ENCODE data around the gene HACD2. TPM values are rescaled to one million over a fixed set of nuclear protein-coding genes. Genes with fewer than 3 reads are reported as not detected.

The HACD2 gene
- polyA plus RNA-seq (2011; rRNA removed) (29.8 and 52.7 TPM in 2 replicates), polyA minus RNA-seq (2011; rRNA and poly(A)+ RNA removed) (29.9 and 31.9 TPM in 2 replicates)

DNA sequence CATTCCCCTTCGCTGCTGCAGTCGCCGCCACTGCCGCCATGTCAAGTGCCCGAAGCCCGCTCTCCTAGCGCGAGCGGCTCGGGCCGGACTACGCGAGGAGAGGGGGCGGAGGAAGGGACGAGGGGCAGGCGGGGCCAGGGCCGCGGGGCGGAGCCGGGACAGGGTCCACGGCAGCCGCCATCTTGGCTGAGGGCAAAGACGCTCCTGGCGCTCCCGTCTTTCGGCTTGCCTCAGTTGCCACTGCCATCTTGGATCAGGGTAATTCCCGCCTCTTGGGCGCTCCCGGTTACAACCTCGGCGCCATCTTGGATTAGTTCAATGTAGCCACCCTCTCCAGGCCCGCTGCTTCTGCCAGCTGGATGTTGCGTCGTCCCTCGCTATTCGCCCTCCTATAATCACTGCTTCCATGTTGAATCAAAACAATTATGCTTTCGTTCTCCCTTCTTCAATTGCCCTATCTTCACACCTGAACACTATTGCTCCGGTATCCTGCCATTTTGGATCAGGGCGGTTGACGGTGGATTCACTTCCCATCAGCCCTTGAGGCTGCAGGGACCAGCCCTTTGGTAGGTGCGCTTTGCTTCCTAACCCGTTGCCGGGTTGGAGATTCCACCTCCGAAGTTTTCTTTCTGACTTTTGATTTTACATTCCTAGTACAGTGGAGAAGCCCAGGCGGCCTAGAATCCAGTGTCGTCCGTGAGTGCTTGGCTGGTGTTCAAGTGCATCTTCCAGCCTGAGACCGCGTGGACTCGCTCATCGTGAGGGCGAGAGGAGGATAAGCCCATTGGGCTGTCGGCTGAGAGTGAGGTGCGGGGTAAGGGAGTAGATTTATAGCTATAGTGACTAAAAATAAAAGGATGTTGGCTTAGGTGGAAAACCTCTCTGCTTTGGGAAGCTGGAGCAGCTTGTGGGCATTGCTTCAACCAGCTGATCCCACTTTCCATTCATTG lies at the start of gene HACD2:
Gene HACD2, minus strand, starts transcription at position 66 of the 950 bp plus-strand sequence. Its CDS starts 26 bp downstream, at position 40.
- TF ChIP-seq, protein P1, sequence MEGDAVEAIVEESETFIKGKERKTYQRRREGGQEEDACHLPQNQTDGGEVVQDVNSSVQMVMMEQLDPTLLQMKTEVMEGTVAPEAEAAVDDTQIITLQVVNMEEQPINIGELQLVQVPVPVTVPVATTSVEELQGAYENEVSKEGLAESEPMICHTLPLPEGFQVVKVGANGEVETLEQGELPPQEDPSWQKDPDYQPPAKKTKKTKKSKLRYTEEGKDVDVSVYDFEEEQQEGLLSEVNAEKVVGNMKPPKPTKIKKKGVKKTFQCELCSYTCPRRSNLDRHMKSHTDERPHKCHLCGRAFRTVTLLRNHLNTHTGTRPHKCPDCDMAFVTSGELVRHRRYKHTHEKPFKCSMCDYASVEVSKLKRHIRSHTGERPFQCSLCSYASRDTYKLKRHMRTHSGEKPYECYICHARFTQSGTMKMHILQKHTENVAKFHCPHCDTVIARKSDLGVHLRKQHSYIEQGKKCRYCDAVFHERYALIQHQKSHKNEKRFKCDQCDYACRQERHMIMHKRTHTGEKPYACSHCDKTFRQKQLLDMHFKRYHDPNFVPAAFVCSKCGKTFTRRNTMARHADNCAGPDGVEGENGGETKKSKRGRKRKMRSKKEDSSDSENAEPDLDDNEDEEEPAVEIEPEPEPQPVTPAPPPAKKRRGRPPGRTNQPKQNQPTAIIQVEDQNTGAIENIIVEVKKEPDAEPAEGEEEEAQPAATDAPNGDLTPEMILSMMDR (IDR thresholded peaks at IDR 0.05; ENCODE audit: insufficient read depth, low read depth, low read length): no peak
- ChIA-PET CTCF (interaction anchor here (1.1 to 1.4 kb wide), 2 partner anchors 11 to 14 kb away, joined by 3 read pairs; no protein-coding TSS in a partner anchor), POLR2A (no interaction called here)
- DNase-seq (ENCODE audit: low read depth): peak; percentile 83
- Histone ChIP-seq H3K36me3 (ENCODE audit: control insufficient read depth, insufficient read depth, low read length) (peaks cover 2% of the 10 kb centered on the region), H3K4me3 (ENCODE audit: low read depth, low read length) (peak within 1 kb of the TSS; percentile 72), H3K27me3 (ENCODE audit: control insufficient read depth, insufficient read depth, low read length) (no peaks in the 10 kb centered on the region)

DNA sequence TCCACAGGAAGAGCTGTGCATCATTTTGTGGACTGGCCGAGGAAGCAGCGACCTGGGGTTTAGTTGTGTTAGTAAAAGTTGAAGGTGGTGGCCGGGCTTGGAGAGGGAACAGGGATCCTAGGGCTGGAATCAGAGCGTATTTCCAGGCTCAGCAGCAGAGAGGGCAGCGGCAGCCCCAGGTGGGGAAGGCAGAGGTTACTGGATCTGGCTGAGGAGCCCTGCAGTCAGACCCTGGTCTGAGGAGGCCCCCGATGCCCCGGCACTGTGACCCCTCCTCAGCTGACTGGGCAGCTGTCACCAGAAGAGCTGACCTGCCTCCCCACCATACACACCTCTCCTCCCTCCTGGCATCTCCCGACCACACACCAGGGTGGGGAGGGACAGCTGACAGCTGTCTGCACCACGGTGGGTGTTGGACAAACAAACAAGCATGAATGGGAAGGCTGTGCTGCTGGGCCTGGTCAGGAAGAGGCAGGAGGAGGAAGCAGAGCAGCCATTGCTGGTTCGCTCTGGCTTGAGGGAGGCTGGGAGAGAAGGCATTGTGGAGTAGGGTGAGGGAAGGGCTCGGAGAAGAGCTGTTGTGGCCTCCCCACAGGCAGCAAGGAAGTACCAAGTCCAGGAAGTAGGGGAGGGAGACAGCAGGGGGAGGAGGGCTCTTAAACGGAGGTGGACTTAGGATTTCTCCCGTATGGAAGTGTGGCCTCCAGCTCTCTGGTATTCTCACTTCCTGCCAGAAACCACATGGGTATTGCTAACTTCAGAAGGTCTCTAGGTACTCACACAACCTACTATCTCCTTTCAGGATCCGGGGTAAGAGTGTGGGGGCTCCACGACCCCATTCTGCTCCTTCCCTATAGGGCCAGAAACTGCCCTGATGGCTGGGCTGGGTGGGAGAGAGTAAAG lies 49.5 kb upstream of the HACD2 start:
- Histone ChIP-seq H3K36me3 (ENCODE audit: control insufficient read depth, insufficient read depth, low read length) (peaks cover 50% of the 10 kb centered on the region), H3K4me3 (ENCODE audit: low read depth, low read length) (no peak overlapping the region), H3K27me3 (ENCODE audit: control insufficient read depth, insufficient read depth, low read length) (no peaks in the 10 kb centered on the region)
- TF ChIP-seq, protein P1 (IDR thresholded peaks at IDR 0.05; ENCODE audit: insufficient read depth, low read depth, low read length): no peak
- ChIA-PET CTCF (interaction anchor here (0.8 to 2.0 kb wide), 2 partner anchors 7 to 85 kb away, joined by 3 to 6 read pairs; no protein-coding TSS in a partner anchor), POLR2A (no interaction called here)
- no peak for DNase-seq (ENCODE audit: low read depth)

DNA sequence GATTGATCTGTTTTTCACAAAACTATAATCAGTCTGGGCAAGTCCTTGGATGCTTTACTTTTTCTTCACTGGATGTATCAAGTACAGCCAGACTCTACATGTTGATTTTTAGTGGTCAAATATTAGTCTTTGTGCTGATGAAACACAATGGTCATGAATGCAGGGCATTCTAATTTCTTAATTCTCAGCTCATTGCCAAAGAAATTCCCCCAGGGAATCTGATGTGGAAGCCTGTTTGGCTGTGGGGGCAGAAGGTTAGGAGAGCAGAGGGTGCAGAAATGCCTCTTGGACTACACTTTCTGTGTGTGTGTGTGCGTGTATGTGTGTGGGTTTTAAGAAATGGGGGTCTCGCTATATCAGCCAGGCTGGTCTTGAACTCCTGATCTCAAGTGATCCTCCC lies 48.7 kb upstream of the HACD2 start:
- Histone ChIP-seq H3K4me3 (ENCODE audit: low read depth, low read length) (no peak overlapping the region), H3K27me3 (ENCODE audit: control insufficient read depth, insufficient read depth, low read length) (no peaks in the 10 kb centered on the region), H3K36me3 (ENCODE audit: control insufficient read depth, insufficient read depth, low read length) (peaks cover 48% of the 10 kb centered on the region)
- ChIA-PET POLR2A (interaction anchor here (0.6 kb wide), 1 partner anchor 116 kb away, joined by 4 read pairs; no protein-coding TSS in a partner anchor), CTCF (interaction anchor here (0.7 to 2.0 kb wide), 3 partner anchors 8 to 85 kb away, joined by 3 to 6 read pairs (median 3); no protein-coding TSS in a partner anchor)
- no peak for DNase-seq (ENCODE audit: low read depth)
- TF ChIP-seq, protein P1 (IDR thresholded peaks at IDR 0.05; ENCODE audit: insufficient read depth, low read depth, low read length): no peak

DNA sequence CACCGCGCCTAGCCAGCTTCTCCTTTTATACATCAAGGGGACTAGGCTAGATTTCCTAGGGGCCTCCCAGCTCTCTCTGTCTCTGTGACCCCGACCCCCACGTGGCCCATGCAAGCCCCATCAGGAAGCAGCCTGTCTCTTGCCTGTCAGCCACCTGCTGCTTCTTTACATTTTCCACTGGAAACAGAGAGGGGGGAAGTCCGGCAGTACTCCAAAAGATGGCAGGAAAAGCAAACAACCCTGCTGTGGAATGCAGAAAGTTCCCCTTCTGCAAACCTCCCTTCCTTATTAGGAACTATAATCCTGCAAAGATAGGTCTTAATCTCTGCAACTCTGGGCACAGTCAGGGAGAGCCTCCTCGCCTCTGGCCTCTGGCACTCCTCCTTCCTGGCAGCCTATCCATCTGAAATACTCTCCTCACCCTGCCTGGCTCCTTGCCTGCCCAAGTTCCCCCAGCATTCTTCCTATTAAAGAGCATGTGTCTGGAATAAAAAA lies 47.4 kb upstream of the HACD2 start:
- TF ChIP-seq, protein P1 (IDR thresholded peaks at IDR 0.05; ENCODE audit: insufficient read depth, low read depth, low read length): no peak
- CTCF ChIA-PET: no interaction called here
- H3K4me3 ChIP-seq (ENCODE audit: low read depth, low read length): no peak overlapping the region
- POLR2A ChIA-PET: no interaction called here
- H3K36me3 ChIP-seq (ENCODE audit: control insufficient read depth, insufficient read depth, low read length): peaks cover 47% of the 10 kb centered on the region
- H3K27me3 ChIP-seq (ENCODE audit: control insufficient read depth, insufficient read depth, low read length): no peaks in the 10 kb centered on the region
- DNase-seq (ENCODE audit: low read depth): no peak

Data from BJ (cell line).